DOHH2 (cell line): ENCODE data around the gene GVQW3.

Source experiments
- H3F3A ChIP-seq: fragments of 200-600 bp; sonication (generic), shearing (Covaris generic); 2 replicates; pipeline ENCODE4 v1.6.0; 2016; ENCODE audit warnings: antibody characterized with exemption, mild to moderate bottlenecking; ENCODE audit not compliant: control insufficient read depth, insufficient read depth
- H3K27ac ChIP-seq: fragments of 200-600 bp; sonication (generic); 2 replicates; pipeline ENCODE4 v1.5.1; 2014; ENCODE audit warnings: low read depth, mild to moderate bottlenecking, low read length, moderate library complexity
- H3K27me3 ChIP-seq: fragments of 200-600 bp; sonication (generic); 2 replicates; pipeline ENCODE4 v1.6.1; 2014; ENCODE audit warnings: mild to moderate bottlenecking, low read length, mixed read lengths; ENCODE audit not compliant: control insufficient read depth
- H3K36me3 ChIP-seq: fragments of 200-600 bp; sonication (generic); 2 replicates; pipeline ENCODE4 v1.6.1; 2014; ENCODE audit warnings: mild to moderate bottlenecking, low read length, moderate library complexity, mixed read lengths; ENCODE audit not compliant: control insufficient read depth
- H3K4me1 ChIP-seq: fragments of 200-600 bp; sonication (generic); 2 replicates; pipeline ENCODE4 v1.6.1; 2014; ENCODE audit warnings: mild to moderate bottlenecking, low read length, mixed read lengths; ENCODE audit not compliant: control insufficient read depth
- H3K4me2 ChIP-seq: fragments of 200-600 bp; sonication (generic); 2 replicates; pipeline ENCODE4 v1.6.0; 2014; ENCODE audit warnings: mild to moderate bottlenecking, low read length, moderate library complexity
- H3K4me3 ChIP-seq: fragments of 200-600 bp; sonication (generic); 2 replicates; pipeline ENCODE4 v1.5.1; 2014; ENCODE audit warnings: mild to moderate bottlenecking, low read length, mixed read lengths
- H3K79me2 ChIP-seq: fragments of 200-600 bp; sonication (generic); 2 replicates; pipeline ENCODE4 v1.6.1; 2014; ENCODE audit warnings: mild to moderate bottlenecking, low read length, mixed read lengths; ENCODE audit not compliant: control insufficient read depth
- H3K9me2 ChIP-seq: fragments of 200-600 bp; sonication (generic); replicated peaks from 2 replicates; pipeline ENCODE4 v1.6.1; 2014; ENCODE audit warnings: mild to moderate bottlenecking, low read length, mixed read lengths; ENCODE audit not compliant: control insufficient read depth
- H3K9me3 ChIP-seq: fragments of 200-600 bp; sonication (generic); 2 replicates; pipeline ENCODE4 v1.6.1; 2014; ENCODE audit warnings: antibody characterized with exemption, low read length, mixed read lengths; ENCODE audit not compliant: control insufficient read depth, insufficient read depth
- H4K20me1 ChIP-seq: fragments of 200-600 bp; sonication (generic); 2 replicates; pipeline ENCODE4 v1.6.0; 2014; ENCODE audit warnings: low read depth, mild to moderate bottlenecking, antibody characterized with exemption, low read length, moderate library complexity; ENCODE audit not compliant: control insufficient read depth, insufficient read depth
- EZH2phosphoT487 ChIP-seq: fragments of 200-600 bp; sonication (generic); IDR thresholded peaks from 2 replicates; pipeline ENCODE4 v1.6.1; 2017; ENCODE audit warnings: borderline replicate concordance, mild to moderate bottlenecking, antibody characterized with exemption, low read length, moderate library complexity, mixed read lengths
- TF ChIP-seq, protein P1 (sequence below): fragments of 200-600 bp; sonication (generic); IDR thresholded peaks from one replicate; pipeline ENCODE4 v1.5.1; 2014; ENCODE audit warnings: antibody characterized with exemption, mild to moderate bottlenecking, low read depth, low read length; ENCODE audit not compliant: poor library complexity, severe bottlenecking

The GVQW3 gene

DNA sequence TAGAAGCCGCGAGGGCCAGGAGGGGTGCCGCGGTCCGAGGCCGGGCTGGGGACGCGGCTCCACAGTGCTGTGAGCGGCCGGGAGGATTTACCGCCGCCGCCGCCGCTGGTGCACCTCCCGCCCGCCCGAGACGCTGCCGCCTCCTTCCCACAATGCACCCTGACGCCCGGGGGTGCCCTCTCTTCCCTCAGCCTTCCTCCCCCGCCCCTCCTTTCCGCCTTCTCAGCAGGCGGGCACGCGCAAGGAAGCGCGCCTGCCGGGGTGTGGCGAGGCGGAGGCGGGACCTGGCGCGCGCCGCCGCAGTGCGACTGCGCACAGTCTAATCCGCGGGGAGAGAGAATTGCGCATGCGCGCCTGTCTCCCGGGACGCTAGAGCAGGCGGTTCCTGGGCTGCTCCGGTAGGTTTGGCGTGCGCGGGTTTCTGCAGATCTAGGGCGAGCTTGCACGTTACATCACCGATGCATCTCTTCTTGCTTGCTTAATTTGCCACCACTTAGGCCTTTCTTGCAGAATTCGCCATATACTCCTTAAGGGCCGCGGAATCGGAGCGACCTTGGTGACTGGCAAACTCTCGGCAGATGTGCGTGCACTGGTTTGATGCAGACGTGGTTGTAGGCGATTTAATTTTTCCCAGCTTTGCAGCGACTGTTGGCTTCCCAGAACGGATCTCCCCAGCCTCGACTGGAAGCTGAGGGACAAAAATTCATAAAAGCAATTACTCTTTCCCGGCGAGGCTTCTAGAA lies at the start of gene GVQW3, which contains the start of gene THAP12:
TSS of gene GVQW3 (plus strand) at position 347 of the 743 bp plus-strand sequence. CDS start 506 bp downstream, outside the sequence.
TSS of gene THAP12 (minus strand) at position 156 of the 743 bp plus-strand sequence. CDS start 296 bp downstream, outside the sequence.
- H3K4me1 ChIP-seq, result peaks cover 58% of the 10 kb centered on the region
- H3K4me3 ChIP-seq, result peak within 1 kb of the TSS; percentile 95
- H3K9me3 ChIP-seq, result no peaks in the 10 kb centered on the region
- H3F3A ChIP-seq, result peaks cover 3% of the 10 kb centered on the region; the same call in 1 of the 2 replicates
- H4K20me1 ChIP-seq, result peaks cover 9% of the 10 kb centered on the region; the same call in 1 of the 2 replicates
- peaks cover 8% of the 10 kb centered on the region; the same call in 1 of the 2 replicates for H3K36me3 ChIP-seq
- H3K27me3 ChIP-seq, result no peaks in the 10 kb centered on the region
- peaks cover 65% of the 10 kb centered on the region for H3K79me2 ChIP-seq
- peak within 1 kb of the TSS; percentile 40 for H3K27ac ChIP-seq
- H3K9me2 ChIP-seq, result no peaks in the 10 kb centered on the region
- H3K4me2 ChIP-seq, result peak within 1 kb of the TSS; percentile 86
- TF ChIP-seq, protein P1, sequence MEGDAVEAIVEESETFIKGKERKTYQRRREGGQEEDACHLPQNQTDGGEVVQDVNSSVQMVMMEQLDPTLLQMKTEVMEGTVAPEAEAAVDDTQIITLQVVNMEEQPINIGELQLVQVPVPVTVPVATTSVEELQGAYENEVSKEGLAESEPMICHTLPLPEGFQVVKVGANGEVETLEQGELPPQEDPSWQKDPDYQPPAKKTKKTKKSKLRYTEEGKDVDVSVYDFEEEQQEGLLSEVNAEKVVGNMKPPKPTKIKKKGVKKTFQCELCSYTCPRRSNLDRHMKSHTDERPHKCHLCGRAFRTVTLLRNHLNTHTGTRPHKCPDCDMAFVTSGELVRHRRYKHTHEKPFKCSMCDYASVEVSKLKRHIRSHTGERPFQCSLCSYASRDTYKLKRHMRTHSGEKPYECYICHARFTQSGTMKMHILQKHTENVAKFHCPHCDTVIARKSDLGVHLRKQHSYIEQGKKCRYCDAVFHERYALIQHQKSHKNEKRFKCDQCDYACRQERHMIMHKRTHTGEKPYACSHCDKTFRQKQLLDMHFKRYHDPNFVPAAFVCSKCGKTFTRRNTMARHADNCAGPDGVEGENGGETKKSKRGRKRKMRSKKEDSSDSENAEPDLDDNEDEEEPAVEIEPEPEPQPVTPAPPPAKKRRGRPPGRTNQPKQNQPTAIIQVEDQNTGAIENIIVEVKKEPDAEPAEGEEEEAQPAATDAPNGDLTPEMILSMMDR, result peak; percentile 27
- TF ChIP-seq EZH2phosphoT487, result no peak

DNA sequence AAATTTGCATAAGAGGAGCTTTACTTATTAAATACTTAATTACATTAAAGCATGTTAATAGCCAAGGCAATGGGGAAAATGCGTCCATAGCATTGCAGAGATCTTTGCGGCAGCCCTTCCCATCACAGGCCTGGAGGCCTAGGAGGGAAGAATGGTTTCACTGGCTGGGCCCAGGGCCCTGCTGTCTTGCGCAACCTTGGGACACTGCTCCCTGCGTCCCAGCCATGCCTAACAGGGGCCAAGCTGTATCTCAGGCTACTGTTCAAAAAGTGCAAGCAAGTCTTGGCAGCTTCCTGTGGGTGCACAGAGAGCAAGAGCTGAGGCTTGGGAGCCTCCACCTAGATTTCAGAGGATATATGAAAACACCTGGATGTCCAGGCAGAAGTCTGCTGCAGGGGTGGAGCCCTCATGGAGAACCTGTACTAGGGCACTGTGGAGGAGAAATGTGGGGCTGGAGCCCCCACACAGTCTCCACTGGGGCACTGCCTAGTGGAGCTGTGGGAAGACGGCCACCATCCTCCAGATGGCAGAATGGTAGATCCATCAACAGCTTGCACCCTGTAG lies 46.2 kb upstream of the GVQW3 start:
- Histone ChIP-seq H3K27ac (no peak overlapping the region), H3K79me2 (no peaks in the 10 kb centered on the region), H3K27me3 (no peaks in the 10 kb centered on the region), H3K4me3 (no peak overlapping the region), H3K36me3 (no peaks in the 10 kb centered on the region), H3F3A (no peaks in the 10 kb centered on the region), H3K9me2 (no peaks in the 10 kb centered on the region), H4K20me1 (no peaks in the 10 kb centered on the region), H3K9me3 (peaks cover 30% of the 10 kb centered on the region), H3K4me1 (peaks cover 7% of the 10 kb centered on the region), H3K4me2 (no peak overlapping the region)
- TF ChIP-seq, protein P1, result no peak
- no peak for TF ChIP-seq EZH2phosphoT487

DNA sequence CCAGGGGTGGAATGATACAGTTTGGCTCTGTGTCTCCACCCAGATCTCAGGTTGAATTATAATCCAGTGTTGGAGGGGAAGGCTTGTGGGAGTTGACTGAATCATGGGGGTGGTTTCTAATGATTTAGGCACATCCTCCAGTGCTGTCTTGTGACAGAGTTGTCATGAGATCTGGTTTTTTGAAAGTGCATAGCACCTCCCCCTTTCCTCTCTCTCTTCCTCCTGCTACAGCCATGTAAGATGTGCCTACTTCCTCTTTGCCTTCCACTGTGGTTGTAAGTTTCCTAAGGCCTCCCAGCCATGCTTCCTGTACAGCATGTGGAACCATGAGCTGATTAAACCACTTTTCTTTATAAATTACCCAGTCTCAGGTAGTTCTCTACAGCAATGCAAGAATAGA lies 45.3 kb upstream of the GVQW3 start:
- Histone ChIP-seq H3K27ac (no peak overlapping the region), H3K4me2 (no peak overlapping the region), H3K4me1 (peaks cover 7% of the 10 kb centered on the region), H3F3A (no peaks in the 10 kb centered on the region), H3K27me3 (no peaks in the 10 kb centered on the region), H4K20me1 (no peaks in the 10 kb centered on the region; the same call in 1 of the 2 replicates), H3K36me3 (no peaks in the 10 kb centered on the region), H3K9me3 (peaks cover 30% of the 10 kb centered on the region), H3K79me2 (no peaks in the 10 kb centered on the region), H3K9me2 (no peaks in the 10 kb centered on the region), H3K4me3 (no peak overlapping the region)
- TF ChIP-seq EZH2phosphoT487, result no peak
- TF ChIP-seq, protein P1, result no peak
